Measurements from ENCODE around the gene ZNF414.

Gene ZNF414

DNA sequence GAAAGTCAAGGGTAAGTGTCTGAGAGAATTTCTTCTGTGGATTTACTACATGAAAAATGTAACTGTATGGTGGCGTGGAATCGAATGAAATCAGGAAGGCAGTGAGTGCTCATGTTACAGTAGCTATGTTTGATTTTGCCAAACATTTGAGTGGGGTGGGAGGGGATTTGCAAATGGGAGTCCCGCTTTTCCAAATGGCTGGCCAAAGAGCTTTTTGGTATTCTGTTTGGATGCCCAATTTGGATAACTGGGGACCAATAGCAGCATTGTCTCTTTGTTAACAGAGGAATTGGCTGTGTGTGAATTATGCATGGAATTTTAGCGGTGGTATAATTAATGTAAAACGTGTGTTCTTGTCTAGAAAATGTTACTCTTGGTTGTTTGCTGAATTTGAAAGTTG lies 51.4 kb downstream of the ZNF414 start:
- Histone ChIP-seq H3K79me1 (ENCODE audit: low read depth, low read length) (peaks cover 7% of the 10 kb centered on the region), H3K4me1 (ENCODE audit: control insufficient read depth in 2 of 2, insufficient read depth in 1 of 2, low read depth in 1 of 2, low read length in 2 of 2) (peaks cover 0 to 4% of the 10 kb centered on the region in 2 donors), H3K9ac (ENCODE audit: low read depth, low read length, poor library complexity) (no peak overlapping the region), H3K36me3 (replicated peaks in 1 of 2; ENCODE audit: control insufficient read depth in 2 of 2, insufficient read depth in 2 of 2, low read length in 2 of 2) (peaks cover 37 to 100% of the 10 kb centered on the region in 2 donors), H3K9me3 (replicated peaks in 1 of 2; ENCODE audit: control insufficient read depth in 2 of 2, insufficient read depth in 1 of 2, low read depth in 1 of 2, low read length in 2 of 2) (no peaks in the 10 kb centered on the region), H4K8ac (ENCODE audit: low read depth, low read length) (no peak overlapping the region), H2BK15ac (ENCODE audit: low read length) (no peak overlapping the region), H3K14ac (ENCODE audit: low read length) (no peak overlapping the region), H2BK12ac (ENCODE audit: low read length) (no peak overlapping the region), H3K27ac (replicated peaks; ENCODE audit: low read length) (no peak overlapping the region), H2AFZ (ENCODE audit: low read length) (no peak overlapping the region), H3K23ac (ENCODE audit: low read depth, low read length, poor library complexity) (no peak overlapping the region), H2BK120ac (ENCODE audit: low read depth, low read length) (no peak overlapping the region), H2AK5ac (ENCODE audit: low read depth, low read length) (no peak overlapping the region), H3K18ac (ENCODE audit: low read length) (no peak overlapping the region), H2BK5ac (ENCODE audit: low read length) (no peak overlapping the region), H4K91ac (ENCODE audit: low read depth, low read length, poor library complexity) (no peak overlapping the region), H3K4me3 (ENCODE audit: low read length in 2 of 2) (no peak overlapping the region), H3K4me2 (ENCODE audit: insufficient read depth, low read length, poor library complexity, severe bottlenecking) (no peak overlapping the region), H3K27me3 (ENCODE audit: control insufficient read depth in 3 of 3, insufficient read depth in 3 of 3, low read depth in 1 of 3, low read length in 3 of 3) (no peaks in the 10 kb centered on the region), H3K4ac (ENCODE audit: low read length) (no peak overlapping the region)
- WGBS, 2 donors (ENCODE audit: extremely low coverage in 2 of 2, insufficient read length in 2 of 2, insufficient replicate concordance in 1 of 2): 100% methylated on average over 2 of the region's 5 CpGs; no CpG with 5 or more reads in 1 of the 2 donors
- DNase-seq (ENCODE audit: low spot score): no peak

GRCh38 chr19:8461891-8462290 lies 52.1 kb downstream of the ZNF414 start:
- Histone ChIP-seq H3K9me3 (replicated peaks in 1 of 2; ENCODE audit: control insufficient read depth in 2 of 2, insufficient read depth in 1 of 2, low read depth in 1 of 2, low read length in 2 of 2) (no peaks in the 10 kb centered on the region), H2BK15ac (ENCODE audit: low read length) (no peak overlapping the region), H3K79me1 (ENCODE audit: low read depth, low read length) (peaks cover 5% of the 10 kb centered on the region), H3K36me3 (replicated peaks in 1 of 2; ENCODE audit: control insufficient read depth in 2 of 2, insufficient read depth in 2 of 2, low read length in 2 of 2) (peaks cover 37 to 100% of the 10 kb centered on the region in 2 donors), H3K4me1 (ENCODE audit: control insufficient read depth in 2 of 2, insufficient read depth in 1 of 2, low read depth in 1 of 2, low read length in 2 of 2) (peaks cover 0 to 4% of the 10 kb centered on the region in 2 donors), H4K91ac (ENCODE audit: low read depth, low read length, poor library complexity) (no peak overlapping the region), H2AFZ (ENCODE audit: low read length) (no peak overlapping the region), H2BK120ac (ENCODE audit: low read depth, low read length) (no peak overlapping the region), H2BK5ac (ENCODE audit: low read length) (no peak overlapping the region), H2AK5ac (ENCODE audit: low read depth, low read length) (no peak overlapping the region), H3K9ac (ENCODE audit: low read depth, low read length, poor library complexity) (no peak overlapping the region), H3K27ac (replicated peaks; ENCODE audit: low read length) (no peak overlapping the region), H3K14ac (ENCODE audit: low read length) (no peak overlapping the region), H3K4me3 (ENCODE audit: low read length in 2 of 2) (no peak overlapping the region), H4K8ac (ENCODE audit: low read depth, low read length) (no peak overlapping the region), H3K18ac (ENCODE audit: low read length) (no peak overlapping the region), H3K23ac (ENCODE audit: low read depth, low read length, poor library complexity) (no peak overlapping the region), H2BK12ac (ENCODE audit: low read length) (no peak overlapping the region), H3K4me2 (ENCODE audit: insufficient read depth, low read length, poor library complexity, severe bottlenecking) (no peak overlapping the region), H3K4ac (ENCODE audit: low read length) (no peak overlapping the region), H3K27me3 (ENCODE audit: control insufficient read depth in 3 of 3, insufficient read depth in 3 of 3, low read depth in 1 of 3, low read length in 3 of 3) (no peaks in the 10 kb centered on the region)
- DNase-seq (ENCODE audit: low spot score): no peak
- WGBS, 2 donors (ENCODE audit: extremely low coverage in 2 of 2, insufficient read length in 2 of 2, insufficient replicate concordance in 1 of 2): no CpG with 5 or more reads among the region's 14 CpGs

DNA sequence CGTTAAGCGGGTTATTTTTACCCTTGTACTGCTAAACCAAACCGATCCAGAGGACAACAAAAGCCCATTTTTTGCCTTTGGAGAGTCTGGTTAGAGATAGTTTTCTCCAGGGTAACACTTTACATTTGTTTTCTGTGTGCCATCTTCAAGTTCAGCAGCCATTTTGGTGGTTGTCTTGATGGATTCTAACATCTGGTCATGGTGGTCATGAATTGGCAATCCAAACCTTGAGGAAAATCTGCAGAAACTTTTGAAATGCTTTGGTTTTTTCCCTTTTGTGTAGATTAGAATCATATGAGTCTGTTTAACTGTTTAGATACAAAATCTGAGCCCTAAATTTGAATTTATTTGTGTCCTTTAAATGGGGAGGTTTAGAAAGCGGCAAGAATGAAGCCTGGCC lies 52.6 kb downstream of the ZNF414 start:
- no peak overlapping the region for H3K4me2 ChIP-seq (ENCODE audit: insufficient read depth, low read length, poor library complexity, severe bottlenecking)
- H2BK120ac ChIP-seq (ENCODE audit: low read depth, low read length): no peak overlapping the region
- peaks cover 5% of the 10 kb centered on the region for H3K79me1 ChIP-seq (ENCODE audit: low read depth, low read length)
- no peak overlapping the region for H4K8ac ChIP-seq (ENCODE audit: low read depth, low read length)
- no peaks in the 10 kb centered on the region for H3K27me3 ChIP-seq (ENCODE audit: control insufficient read depth in 3 of 3, insufficient read depth in 3 of 3, low read depth in 1 of 3, low read length in 3 of 3)
- no peak overlapping the region for H3K18ac ChIP-seq (ENCODE audit: low read length)
- H3K4me3 ChIP-seq (ENCODE audit: low read length in 2 of 2): no peak overlapping the region
- H4K91ac ChIP-seq (ENCODE audit: low read depth, low read length, poor library complexity): no peak overlapping the region
- no peak overlapping the region for H2BK12ac ChIP-seq (ENCODE audit: low read length)
- DNase-seq (ENCODE audit: low spot score): no peak
- no peak overlapping the region for H2BK5ac ChIP-seq (ENCODE audit: low read length)
- no peak overlapping the region for H3K9ac ChIP-seq (ENCODE audit: low read depth, low read length, poor library complexity)
- H3K27ac ChIP-seq (replicated peaks; ENCODE audit: low read length): no peak overlapping the region
- H3K4ac ChIP-seq (ENCODE audit: low read length): no peak overlapping the region
- H3K14ac ChIP-seq (ENCODE audit: low read length): no peak overlapping the region
- H3K9me3 ChIP-seq (replicated peaks in 1 of 2; ENCODE audit: control insufficient read depth in 2 of 2, insufficient read depth in 1 of 2, low read depth in 1 of 2, low read length in 2 of 2): no peaks in the 10 kb centered on the region
- H3K36me3 ChIP-seq (replicated peaks in 1 of 2; ENCODE audit: control insufficient read depth in 2 of 2, insufficient read depth in 2 of 2, low read length in 2 of 2): peaks cover 39 to 100% of the 10 kb centered on the region in 2 donors
- no peak overlapping the region for H2BK15ac ChIP-seq (ENCODE audit: low read length)
- no peak overlapping the region for H3K23ac ChIP-seq (ENCODE audit: low read depth, low read length, poor library complexity)
- no CpG with 5 or more reads among the region's 4 CpGs for WGBS, 2 donors (ENCODE audit: extremely low coverage in 2 of 2, insufficient read length in 2 of 2, insufficient replicate concordance in 1 of 2)
- H3K4me1 ChIP-seq (ENCODE audit: control insufficient read depth in 2 of 2, insufficient read depth in 1 of 2, low read depth in 1 of 2, low read length in 2 of 2): peaks cover 0 to 4% of the 10 kb centered on the region in 2 donors
- no peak overlapping the region for H2AFZ ChIP-seq (ENCODE audit: low read length)
- no peak overlapping the region for H2AK5ac ChIP-seq (ENCODE audit: low read depth, low read length)

DNA sequence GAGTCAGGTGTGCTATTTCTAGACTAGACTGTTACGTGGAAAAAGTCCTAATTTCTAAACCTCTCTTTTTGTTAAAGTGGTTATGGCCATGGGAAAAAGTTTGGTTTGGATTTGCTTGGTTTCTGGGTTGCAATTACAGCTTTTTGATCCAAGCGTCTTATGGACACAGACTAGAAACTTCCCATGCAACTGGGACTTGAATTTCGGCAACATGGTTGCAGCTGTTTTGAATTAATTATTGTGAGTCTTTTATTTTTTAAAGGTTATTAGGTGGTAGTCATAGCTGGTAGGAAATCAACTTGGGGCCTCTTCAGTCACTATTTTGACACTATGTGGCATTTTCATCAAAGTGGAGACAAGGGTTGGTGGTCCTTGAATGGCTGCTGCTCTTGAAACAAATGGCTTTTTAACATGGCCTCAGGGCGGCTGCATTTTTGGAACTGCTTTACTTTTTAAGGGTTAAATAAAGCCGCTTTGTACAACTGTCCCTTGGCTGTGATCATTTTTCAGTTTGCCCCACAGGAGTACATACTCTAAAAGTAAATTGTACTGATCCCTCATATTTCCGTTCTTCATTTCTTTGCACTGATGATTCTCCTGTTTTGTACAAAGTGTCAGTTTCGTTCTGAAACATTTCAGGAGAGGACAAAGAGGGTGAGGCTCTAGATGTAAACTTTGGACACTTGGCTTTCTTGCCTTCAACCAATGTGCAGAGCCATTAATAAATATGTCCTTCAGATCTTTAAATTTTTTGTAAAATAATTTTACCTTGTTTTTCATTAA lies 53.3 kb downstream of the ZNF414 start:
- no peak overlapping the region for H2BK5ac ChIP-seq (ENCODE audit: low read length)
- no peak for DNase-seq (ENCODE audit: low spot score)
- H3K27ac ChIP-seq (replicated peaks; ENCODE audit: low read length): no peak overlapping the region
- H4K91ac ChIP-seq (ENCODE audit: low read depth, low read length, poor library complexity): no peak overlapping the region
- no peak overlapping the region for H2AK5ac ChIP-seq (ENCODE audit: low read depth, low read length)
- H3K9ac ChIP-seq (ENCODE audit: low read depth, low read length, poor library complexity): no peak overlapping the region
- H3K23ac ChIP-seq (ENCODE audit: low read depth, low read length, poor library complexity): no peak overlapping the region
- no peak overlapping the region for H2BK12ac ChIP-seq (ENCODE audit: low read length)
- H3K4me1 ChIP-seq (ENCODE audit: control insufficient read depth in 2 of 2, insufficient read depth in 1 of 2, low read depth in 1 of 2, low read length in 2 of 2): peaks cover 0 to 4% of the 10 kb centered on the region in 2 donors
- no CpG with 5 or more reads among the region's 7 CpGs for WGBS, 2 donors (ENCODE audit: extremely low coverage in 2 of 2, insufficient read length in 2 of 2, insufficient replicate concordance in 1 of 2)
- H4K8ac ChIP-seq (ENCODE audit: low read depth, low read length): no peak overlapping the region
- no peak overlapping the region for H3K4me2 ChIP-seq (ENCODE audit: insufficient read depth, low read length, poor library complexity, severe bottlenecking)
- H3K18ac ChIP-seq (ENCODE audit: low read length): no peak overlapping the region
- H2BK120ac ChIP-seq (ENCODE audit: low read depth, low read length): no peak overlapping the region
- peaks cover 39 to 100% of the 10 kb centered on the region in 2 donors for H3K36me3 ChIP-seq (replicated peaks in 1 of 2; ENCODE audit: control insufficient read depth in 2 of 2, insufficient read depth in 2 of 2, low read length in 2 of 2)
- peaks cover 5% of the 10 kb centered on the region for H3K79me1 ChIP-seq (ENCODE audit: low read depth, low read length)
- H3K4ac ChIP-seq (ENCODE audit: low read length): no peak overlapping the region
- no peak overlapping the region for H3K14ac ChIP-seq (ENCODE audit: low read length)
- H3K9me3 ChIP-seq (replicated peaks in 1 of 2; ENCODE audit: control insufficient read depth in 2 of 2, insufficient read depth in 1 of 2, low read depth in 1 of 2, low read length in 2 of 2): no peaks in the 10 kb centered on the region
- no peaks in the 10 kb centered on the region for H3K27me3 ChIP-seq (ENCODE audit: control insufficient read depth in 3 of 3, insufficient read depth in 3 of 3, low read depth in 1 of 3, low read length in 3 of 3)
- H2BK15ac ChIP-seq (ENCODE audit: low read length): no peak overlapping the region
- H2AFZ ChIP-seq (ENCODE audit: low read length): no peak overlapping the region
- no peak overlapping the region for H3K4me3 ChIP-seq (ENCODE audit: low read length in 2 of 2)
